GM18508 (cell line): ENCODE results near the gene EIF4G3.
A peak's percentile ranks its signal among the peaks of the same experiment; 100 is the strongest.
"Not testable (repeated sequence)": the region's sequence is repeated elsewhere in the genome, so short reads cannot be mapped to it uniquely, and the experiment has no call there.

Source experiments
- ATAC-seq: cut with Tn5 transposase; IDR thresholded peaks from one replicate; pipeline ENCODE4 v1.9.1; 2021; ENCODE audit warnings: moderate number of reproducible peaks; ENCODE audit not compliant: insufficient read depth, unreplicated experiment

The EIF4G3 gene

DNA sequence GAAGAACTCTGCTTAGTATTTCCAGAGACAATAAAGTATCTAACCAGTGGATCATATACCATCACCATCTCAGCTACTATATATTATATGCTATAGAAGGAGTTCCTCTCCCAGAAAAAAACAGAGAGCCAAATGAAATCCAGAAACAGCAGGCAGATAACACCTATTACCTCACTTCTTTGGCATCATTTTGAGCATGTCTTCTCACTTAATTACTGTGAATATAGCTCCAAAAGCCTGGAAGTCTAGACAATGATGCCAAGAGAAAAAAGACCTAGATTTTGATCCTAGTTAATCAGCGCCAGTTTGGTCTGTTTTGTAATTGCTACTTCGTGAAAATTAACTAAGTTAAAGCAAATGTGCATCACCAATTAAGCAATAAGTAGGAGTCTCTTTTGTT is 131.3 kb downstream of the EIF4G3 start:
- no peak for ATAC-seq

DNA sequence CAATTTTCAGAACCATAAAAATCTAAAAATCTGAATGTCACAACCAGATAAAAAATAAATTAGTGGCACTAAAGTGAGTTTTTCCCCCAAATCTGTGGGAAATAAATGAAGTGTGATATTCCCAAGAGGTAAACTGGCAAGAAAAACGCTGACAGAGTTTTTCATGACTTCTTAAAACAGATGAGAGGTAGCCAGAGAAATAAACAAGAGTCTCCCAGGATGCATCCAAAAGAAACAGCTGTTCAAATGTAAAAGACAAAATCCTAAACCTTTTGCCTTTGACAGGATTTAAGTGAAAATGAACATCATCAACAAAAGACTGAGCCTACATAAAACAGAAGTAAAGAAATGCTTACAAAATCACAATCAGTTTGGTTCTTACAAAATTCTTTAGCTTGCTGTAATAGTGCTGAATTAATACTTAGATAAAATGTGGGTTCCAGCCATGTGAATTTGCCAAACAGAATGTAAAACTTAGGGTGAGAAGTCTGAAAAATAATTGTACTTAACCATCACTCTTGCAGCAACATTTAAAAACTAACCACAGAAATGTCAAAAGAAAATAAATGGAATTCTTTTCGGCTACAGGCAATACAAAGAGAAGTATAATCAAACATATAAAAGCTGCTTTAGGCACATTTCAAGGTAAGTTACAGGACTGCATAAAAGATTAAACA is 133.6 kb downstream of the EIF4G3 start:
- no peak for ATAC-seq

DNA sequence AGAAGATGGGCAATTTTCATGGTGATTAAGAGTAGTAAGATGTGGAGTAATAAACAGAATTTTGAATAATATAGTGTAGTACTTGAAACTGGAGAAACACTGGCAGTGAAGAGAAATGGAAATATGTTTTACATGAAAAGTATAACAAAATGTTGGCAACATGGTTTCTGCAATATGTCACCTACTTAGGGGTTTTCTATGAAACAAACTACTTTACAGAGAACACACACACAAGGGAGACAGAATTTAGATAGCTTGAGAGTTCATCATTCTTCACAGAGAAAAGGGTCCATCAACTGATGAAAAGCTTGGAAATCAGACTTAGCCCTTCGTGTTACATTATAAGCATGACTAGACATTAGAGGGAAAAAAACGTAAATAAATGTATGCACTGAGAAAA is 135.2 kb downstream of the EIF4G3 start:
- no peak for ATAC-seq

DNA sequence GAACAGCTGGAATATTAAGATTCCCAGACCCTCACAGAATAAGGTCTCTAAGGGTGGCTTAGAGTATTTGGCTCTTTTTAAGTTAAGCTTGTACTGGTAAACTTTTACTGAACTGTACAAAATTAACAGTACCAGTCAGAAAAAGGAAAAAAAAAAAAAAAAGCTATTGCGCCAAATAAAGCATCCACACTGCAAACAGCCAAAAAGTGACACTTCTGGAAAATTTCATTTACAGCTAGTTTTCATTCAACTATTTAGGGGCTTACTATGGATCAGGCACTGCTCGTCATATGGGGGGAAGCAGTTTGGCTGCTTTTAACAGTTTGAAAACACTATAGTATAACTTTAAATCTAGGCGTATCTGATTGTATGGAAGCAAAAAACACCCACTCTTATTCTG is 139.6 kb downstream of the EIF4G3 start:
- ATAC-seq: no peak

DNA sequence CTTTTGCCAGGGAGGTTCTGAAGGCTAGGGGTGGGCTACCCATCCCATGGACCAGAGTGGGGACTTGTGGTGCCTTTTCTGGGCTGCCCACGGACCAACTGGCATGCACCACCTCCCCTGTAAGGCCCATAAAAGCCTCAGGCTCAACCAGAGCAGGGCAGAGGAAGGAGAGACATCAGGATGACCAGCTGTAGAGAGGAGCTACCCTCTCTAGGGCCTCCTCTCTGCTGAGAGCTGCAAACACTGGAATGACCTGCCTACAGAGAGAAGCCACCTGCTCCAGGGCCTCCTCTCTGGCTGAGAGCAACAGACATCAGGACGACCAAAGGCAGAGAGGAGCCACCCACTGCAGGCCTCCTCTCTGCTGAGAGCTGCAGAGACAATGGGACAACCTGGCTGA is 140.9 kb downstream of the EIF4G3 start:
- no peak for ATAC-seq

DNA sequence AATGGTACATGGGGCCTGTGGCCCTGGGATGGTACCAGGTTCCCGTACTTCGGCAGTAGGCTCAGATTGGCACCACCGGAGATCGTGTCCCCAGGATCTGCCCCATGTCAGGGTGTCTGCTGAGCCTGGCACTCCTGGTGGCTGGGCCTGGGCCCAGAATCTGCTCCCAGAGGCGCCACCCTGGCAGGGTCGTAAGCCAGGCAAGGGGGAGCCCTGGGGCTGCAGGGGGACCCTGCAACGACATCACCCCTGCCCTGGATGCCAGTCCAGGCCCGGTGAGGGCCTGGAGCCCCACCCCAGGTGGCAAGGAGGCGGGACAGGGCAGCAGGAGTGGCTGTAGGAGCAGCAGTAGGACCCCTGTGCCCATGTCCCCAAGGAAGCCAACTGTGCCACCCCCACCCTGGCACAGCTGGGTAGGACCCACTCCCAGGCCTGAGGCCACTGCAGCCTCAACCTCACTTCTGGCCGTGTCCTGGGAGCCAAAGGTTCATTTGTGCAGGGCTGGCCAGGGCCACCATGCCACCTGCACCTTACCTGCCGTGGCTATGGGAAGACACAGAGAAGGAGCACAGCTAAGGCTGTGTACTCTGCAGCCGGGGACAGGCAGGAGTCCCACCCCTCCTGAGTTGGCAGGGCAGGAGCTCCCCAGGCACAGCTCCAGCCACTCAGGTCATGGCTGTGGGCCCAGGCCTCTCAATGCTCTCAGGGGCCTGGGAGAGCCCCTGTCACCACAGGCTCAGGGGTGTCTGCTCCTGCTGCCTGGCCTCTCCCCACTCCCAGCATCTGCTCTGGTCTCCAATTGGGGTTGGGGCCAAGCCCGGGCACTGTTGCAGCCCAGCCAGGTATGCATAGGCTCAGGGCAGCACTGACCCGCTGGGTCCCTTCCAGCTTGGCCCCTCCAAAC is 141.7 kb downstream of the EIF4G3 start:
- no peak for ATAC-seq

DNA sequence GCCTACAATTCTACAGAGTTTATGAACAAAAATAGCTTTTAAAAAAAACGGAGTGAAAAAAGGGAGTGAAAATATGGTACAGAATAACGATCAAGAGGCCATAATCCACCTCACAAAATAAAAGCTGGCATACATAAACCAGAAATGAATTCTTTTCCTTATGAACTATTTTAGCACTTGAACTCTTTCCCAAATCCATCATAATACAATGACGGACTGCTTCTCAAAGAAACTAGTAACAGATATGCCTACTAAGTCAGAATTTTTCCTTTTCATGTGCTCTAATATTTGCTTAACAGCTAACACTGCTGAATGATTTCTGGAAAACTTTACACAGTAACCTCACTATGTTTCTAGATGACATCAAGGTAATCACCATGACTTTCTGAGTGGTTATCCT is 144.0 kb downstream of the EIF4G3 start:
- ATAC-seq: no peak

DNA sequence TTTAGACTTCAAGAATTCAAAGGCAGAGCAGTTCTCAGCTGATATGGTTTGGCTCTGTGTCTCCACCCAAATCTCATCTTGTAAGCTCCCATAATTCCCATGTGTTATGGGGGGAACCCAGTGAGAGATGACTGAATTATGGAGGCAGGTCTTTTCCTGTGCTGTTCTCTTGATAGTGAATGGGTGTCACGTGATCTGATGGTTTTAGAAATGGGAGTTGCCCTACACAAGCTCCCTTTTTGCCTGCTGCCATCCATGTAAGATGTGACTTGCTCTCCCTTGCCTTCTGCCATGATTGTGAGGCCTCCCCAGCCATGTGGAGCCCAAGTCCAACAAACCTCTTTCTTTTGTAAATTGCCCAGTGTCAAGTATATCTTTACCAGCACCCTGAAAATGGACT is 146.5 kb downstream of the EIF4G3 start:
- ATAC-seq: no peak

DNA sequence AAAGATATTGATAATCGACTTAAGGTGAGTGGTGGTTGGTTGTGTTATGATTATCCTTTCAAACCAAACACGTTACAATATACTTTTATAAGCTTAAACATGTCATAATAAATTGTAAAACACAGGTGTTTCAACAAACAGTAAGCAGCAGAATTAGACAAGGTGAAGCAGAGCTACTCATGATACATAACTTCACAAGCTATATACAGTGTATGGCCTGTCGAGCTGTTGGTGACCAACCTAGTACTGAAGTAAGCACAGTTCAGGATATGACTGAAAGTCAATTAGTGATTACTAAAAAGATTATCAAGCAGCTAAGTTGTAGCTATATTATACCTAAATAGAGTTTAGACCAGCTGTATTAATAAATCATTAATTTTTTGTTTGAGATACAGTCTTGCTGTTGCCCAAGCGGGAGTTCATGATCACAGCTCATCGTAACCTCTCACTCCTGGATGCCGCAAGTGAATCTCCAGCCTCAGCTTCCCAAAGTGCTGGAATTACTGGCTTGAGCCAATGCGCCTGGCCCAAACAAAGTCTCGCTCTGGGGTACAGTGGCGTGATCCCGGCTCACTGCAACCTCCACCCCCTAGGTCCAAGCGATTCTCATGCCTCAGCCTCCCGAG is 148.1 kb downstream of the EIF4G3 start:
- no peak for ATAC-seq

DNA sequence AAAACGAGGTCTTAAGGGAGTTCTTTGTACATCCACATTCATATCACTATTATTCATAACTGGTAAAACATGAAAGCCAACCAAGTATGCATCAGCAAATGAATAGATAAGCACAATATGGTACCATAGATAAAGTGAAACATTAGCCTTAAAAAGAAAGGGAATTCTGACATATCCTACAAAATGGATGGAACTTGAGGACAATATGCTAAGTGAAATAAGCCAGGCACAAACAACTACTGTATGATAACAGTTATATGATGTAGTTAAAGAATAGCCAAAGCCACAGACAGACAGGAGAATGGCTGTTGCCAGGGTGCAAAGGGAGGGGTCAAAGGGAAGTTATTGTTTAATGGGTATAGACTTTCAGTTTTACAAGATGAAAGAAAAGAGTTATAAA is 148.9 kb downstream of the EIF4G3 start:
- ATAC-seq: no peak

DNA sequence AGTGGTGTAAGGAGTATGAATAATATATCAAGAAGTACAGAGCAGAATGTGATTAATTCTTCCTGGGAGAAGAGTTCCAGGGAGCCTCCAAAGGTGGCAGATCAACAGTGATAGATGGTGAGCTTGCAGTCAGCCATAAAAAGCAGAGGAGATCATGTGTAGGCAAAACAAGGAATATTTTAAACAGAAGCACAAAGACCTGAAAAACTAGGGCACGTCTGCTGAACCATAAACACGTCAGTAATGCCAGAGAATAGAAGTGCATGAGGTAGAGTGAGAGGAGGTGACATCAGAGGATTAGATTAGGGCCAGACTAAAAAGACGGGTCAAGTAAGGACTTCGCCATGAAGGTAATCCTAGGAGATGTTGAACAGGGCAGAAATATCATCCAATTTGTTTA is 151.8 kb downstream of the EIF4G3 start:
- no peak for ATAC-seq

DNA sequence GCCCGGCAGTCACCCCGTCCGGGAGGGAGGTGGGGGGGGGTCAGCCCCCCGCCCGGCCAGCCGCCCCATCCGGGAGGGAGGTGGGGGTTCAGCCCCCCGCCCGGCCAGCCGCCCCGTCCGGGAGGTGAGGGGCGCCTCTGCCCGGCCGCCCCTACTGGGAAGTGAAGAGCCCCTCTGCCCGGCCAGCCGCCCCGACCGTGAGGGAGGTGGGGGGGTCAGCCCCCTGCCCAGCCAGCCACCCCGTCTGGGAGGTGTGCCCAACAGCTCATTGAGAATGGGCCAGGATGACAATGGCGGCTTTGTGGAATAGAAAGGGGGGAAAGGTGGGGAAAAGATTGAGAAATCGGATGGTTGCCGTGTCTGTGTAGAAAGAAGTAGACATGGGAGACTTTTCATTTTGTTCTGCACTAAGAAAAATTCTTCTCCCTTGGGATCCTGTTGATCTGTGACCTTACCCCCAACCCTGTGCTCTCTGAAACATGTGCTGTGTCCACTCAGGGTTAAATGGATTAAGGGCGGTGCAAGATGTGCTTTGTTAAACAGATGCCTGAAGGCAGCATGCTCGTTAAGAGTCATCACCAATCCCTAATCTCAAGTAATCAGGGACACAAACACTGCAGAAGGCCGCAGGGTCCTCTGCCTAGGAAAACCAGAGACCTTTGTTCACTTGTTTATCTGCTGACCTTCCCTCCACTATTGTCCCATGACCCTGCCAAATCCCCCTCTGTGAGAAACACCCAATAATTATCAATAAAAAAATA is 152.4 kb downstream of the EIF4G3 start:
- ATAC-seq: not testable (repeated sequence)

DNA sequence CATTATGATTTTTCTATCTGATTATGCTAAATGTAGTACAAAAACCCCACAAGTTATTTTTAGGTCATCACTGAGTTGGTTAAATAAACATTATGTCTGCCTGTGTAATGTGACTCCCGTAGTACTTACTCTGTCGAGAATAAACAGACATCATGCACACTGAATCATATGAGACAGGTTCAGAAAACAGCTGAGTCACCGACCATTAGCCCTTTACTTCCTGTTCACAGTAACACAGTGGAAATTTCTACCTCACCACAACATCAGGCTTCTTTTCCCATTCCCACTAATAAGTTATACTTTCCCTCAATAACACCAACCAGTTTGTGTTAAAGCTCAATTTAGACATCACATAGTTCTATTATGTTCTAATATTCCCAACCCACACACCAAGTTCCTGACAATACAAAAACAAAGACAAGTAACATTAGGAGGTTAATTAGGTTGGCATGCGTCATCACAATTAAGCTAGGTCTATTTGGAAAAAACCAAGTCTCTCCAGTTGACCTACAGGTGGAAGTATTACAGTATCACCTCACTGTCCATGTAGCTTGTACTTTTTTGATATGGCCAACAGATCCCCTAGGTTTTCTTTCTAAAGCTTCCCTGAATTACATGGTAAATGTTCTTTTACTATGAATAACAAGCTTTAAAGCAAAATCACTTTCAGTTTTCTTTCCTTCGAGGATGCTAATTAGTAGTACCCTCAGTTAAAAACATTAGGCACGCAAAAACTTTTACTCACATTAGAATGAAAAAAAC is 154.2 kb downstream of the EIF4G3 start:
- ATAC-seq: peak; percentile 69

DNA sequence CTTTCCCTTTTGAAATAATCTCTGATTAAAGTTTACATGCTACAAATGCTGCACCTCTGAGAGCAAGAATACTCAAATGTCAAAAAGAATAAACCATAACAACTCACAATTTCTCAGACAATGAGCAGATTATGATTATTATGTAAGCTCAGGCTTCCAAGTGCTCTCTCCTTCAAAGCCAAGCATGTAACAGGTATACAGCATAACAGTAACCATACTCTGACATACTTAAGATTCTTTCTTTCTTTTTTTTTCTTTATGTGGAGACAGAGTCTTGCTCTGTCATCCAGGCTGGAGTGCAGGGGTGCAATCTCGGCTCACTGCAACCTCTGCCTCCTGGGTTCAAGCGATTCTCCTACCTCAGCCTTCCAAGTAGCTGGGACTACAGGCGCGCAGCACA is 155.4 kb downstream of the EIF4G3 start:
- ATAC-seq: no peak

DNA sequence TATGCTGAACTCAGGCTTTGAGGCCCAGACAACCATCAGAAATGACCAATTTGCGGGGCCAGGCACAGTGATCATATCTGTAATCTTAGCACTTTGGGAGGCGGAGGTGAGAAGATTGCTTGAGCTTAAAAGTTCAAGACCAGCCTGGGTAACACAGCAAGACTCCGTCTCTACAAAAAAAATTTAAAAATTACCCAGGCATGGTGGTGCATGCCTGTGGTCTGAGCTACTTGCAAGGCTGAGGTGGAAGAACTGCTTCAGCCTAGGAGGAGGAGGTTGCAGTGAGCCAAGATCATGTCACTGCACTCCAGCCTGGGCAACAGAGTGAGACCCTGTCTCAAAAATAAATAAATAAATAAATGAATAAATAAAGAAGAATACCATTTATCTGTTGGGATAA is 156.5 kb downstream of the EIF4G3 start:
- ATAC-seq: no peak

DNA sequence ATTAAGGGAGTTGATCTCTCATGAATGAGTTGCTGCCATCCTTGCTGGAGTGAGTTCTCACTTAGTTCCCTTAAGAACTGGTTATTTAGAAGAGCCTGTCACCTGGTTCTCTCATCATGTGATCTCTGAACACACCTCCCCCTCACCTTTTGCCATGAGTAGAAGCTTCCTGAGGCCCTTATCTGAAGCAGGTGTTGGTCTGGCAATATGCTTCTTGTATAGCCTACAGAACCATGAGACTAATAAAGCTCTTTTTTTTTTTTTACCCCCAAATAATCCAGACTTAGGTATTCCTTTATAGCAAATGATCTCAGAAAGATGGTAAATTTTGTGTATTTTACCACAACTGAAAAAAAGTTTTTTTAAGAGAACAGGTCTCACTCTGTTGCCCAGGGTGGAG is 158.0 kb downstream of the EIF4G3 start:
- no peak for ATAC-seq

DNA sequence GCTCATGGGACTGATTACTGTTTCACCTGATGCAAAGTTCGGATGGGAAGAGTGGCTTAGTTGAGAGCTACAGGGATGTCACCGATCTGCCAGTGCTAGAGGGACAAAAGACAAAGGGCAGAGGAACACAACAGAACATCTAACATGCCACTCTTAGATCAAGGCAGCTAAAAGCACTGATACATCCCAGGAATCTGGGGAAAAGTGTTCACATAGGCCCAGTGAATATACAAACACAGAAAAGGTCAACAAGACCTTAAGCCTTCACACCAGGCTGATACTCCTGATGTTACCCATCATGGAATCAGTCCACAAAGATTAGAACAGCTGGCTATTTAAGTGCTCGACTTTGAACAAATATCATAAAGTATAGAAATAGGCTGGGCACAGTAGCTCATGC is 163.2 kb downstream of the EIF4G3 start:
- ATAC-seq: no peak

DNA sequence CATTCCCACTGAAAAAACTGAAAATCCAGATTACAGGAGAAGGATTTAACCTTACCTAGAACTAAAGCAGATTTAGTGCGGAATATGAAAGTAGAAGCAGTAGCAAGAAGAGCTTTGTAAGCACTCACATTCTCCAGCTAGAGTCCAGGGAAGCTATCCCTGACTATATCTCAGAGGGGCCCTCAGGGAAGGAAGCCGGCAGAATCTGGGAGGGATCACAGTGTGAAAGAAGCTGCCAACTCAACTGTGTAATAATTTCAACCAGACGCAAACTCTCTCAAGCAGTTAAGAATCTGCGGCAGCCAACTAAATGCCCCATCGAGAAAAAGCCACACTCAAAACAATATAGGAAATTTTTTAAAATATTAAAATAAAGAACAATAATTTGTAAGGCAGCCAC is 163.8 kb downstream of the EIF4G3 start:
- no peak for ATAC-seq

DNA sequence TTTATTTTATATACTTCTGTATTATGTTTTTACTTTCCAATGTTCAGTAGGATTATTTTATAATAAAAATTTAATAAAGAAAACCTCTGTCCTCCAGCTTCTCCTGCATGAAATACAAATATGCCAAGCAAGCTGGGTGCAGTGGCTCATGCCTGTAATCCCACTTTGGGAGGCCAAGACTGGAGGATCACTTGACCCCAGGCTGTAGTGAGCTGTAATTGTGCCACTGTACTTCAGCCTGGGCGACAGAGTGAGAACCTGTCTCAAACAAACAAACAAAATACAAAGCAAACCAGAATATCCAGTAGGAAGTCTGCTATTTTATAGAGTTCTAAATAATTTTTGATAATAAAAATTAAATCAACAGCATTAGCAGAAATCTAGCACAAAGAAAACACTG is 168.8 kb downstream of the EIF4G3 start:
- no peak for ATAC-seq
